Parietal lobe (tissue), 1 donor: ENCODE measurements around the gene PCDHGA5. TPM values are rescaled to one million over a fixed set of nuclear protein-coding genes. Genes with fewer than 3 reads are reported as not detected.

Experiments
- total RNA-seq: library from RNA; depleted of rRNA; stranded (reverse); fragments of >200 nt; gene quantifications from one replicate; pipeline ENCODE4 v1.2.3, GENCODE V29; 2014

PCDHGA5 gene
- total RNA-seq, 1 donor from 2014 or later, result 17.8 TPM

GRCh38 chr5:141397756-141398551, 34.0 kb downstream of the PCDHGA5 start, which contains the start of gene PCDHGB5:
PCDHGB5 (plus strand) TSS chr5:141397947; CDS start chr5:141398128, 181 bp downstream.

GRCh38 chr5:141402553-141403243, 38.7 kb downstream of the PCDHGA5 start, which contains the start of gene PCDHGA9:
PCDHGA9 (plus strand) TSS chr5:141402778; CDS start chr5:141402953, 175 bp downstream.

GRCh38 chr5:141407790-141408505, 44.0 kb downstream of the PCDHGA5 start, which contains the start of gene PCDHGB6:
PCDHGB6 (plus strand) TSS chr5:141408021; CDS start chr5:141408203, 182 bp downstream.

GRCh38 chr5:141412854-141413539, 49.0 kb downstream of the PCDHGA5 start, which contains the start of gene PCDHGA10:
PCDHGA10 (plus strand) TSS chr5:141412987; CDS start chr5:141413176, 189 bp downstream.

Other genes starting within 250 kb of the PCDHGA5 start
- 11.0 TPM for gene PCDHB4, start 242.3 kb upstream of the PCDHGA5 start, total RNA-seq
- 16.3 TPM for gene PCDHB5, start 229.0 kb upstream of the PCDHGA5 start, total RNA-seq
- 5.6 TPM for gene PCDHB6, start 214.1 kb upstream of the PCDHGA5 start, total RNA-seq
- 17.8 TPM for gene PCDHB7, start 191.5 kb upstream of the PCDHGA5 start, total RNA-seq
- 15.0 TPM for gene PCDHB8, start 186.4 kb upstream of the PCDHGA5 start, total RNA-seq
- gene PCDHB16, start 181.8 kb upstream of the PCDHGA5 start, total RNA-seq, result 10.6 TPM
- gene PCDHB9, start 177.0 kb upstream of the PCDHGA5 start, total RNA-seq, result 11.9 TPM
- 26.3 TPM for gene PCDHB10, start 171.8 kb upstream of the PCDHGA5 start, total RNA-seq
- gene PCDHB11, start 164.5 kb upstream of the PCDHGA5 start, total RNA-seq, result 24.1 TPM
- 36.9 TPM for gene PCDHB12, start 155.4 kb upstream of the PCDHGA5 start, total RNA-seq
- gene PCDHB13, start 150.2 kb upstream of the PCDHGA5 start, total RNA-seq, result 29.7 TPM
- 28.2 TPM for gene PCDHB14, start 140.8 kb upstream of the PCDHGA5 start, total RNA-seq
- 32.9 TPM for gene PCDHB15, start 118.8 kb upstream of the PCDHGA5 start, total RNA-seq
- 0.63 TPM for gene SLC25A2, start 60.1 kb upstream of the PCDHGA5 start, total RNA-seq
- gene TAF7, start 43.4 kb upstream of the PCDHGA5 start, total RNA-seq, result 77.3 TPM
- gene PCDHGA1, start 33.6 kb upstream of the PCDHGA5 start, total RNA-seq, result 9.1 TPM
- gene PCDHGA2, start 25.4 kb upstream of the PCDHGA5 start, total RNA-seq, result 11.9 TPM
- gene PCDHGA3, start 20.3 kb upstream of the PCDHGA5 start, total RNA-seq, result 11.0 TPM
- 20.3 TPM for gene PCDHGB1, start 14.1 kb upstream of the PCDHGA5 start, total RNA-seq
- gene PCDHGA4, start 9.1 kb upstream of the PCDHGA5 start, total RNA-seq, result 21.6 TPM
- 21.9 TPM for gene PCDHGB2, start 4.2 kb upstream of the PCDHGA5 start, total RNA-seq
- 31.0 TPM for gene PCDHGB3, start 6.1 kb downstream of the PCDHGA5 start, total RNA-seq
- 29.1 TPM for gene PCDHGA6, start 9.7 kb downstream of the PCDHGA5 start, total RNA-seq
- gene PCDHGA7, start 18.6 kb downstream of the PCDHGA5 start, total RNA-seq, result 23.8 TPM
- 35.4 TPM for gene PCDHGB4, start 23.5 kb downstream of the PCDHGA5 start, total RNA-seq
- 30.0 TPM for gene PCDHGA8, start 28.5 kb downstream of the PCDHGA5 start, total RNA-seq
- 41.6 TPM for gene PCDHGB5, start 33.8 kb downstream of the PCDHGA5 start, total RNA-seq
- gene PCDHGA9, start 38.6 kb downstream of the PCDHGA5 start, total RNA-seq, result 38.2 TPM
- gene PCDHGB6, start 43.9 kb downstream of the PCDHGA5 start, total RNA-seq, result 35.4 TPM
- gene PCDHGA10, start 48.8 kb downstream of the PCDHGA5 start, total RNA-seq, result 36.3 TPM
- gene PCDHGB7, start 53.5 kb downstream of the PCDHGA5 start, total RNA-seq, result 43.5 TPM
- gene PCDHGA11, start 56.9 kb downstream of the PCDHGA5 start, total RNA-seq, result 40.4 TPM
- 26.9 TPM for gene PCDHGA12, start 66.3 kb downstream of the PCDHGA5 start, total RNA-seq
- 62.3 TPM for gene PCDHGC3, start 111.8 kb downstream of the PCDHGA5 start, total RNA-seq
- gene PCDHGC4, start 120.9 kb downstream of the PCDHGA5 start, total RNA-seq, result 91.7 TPM
- gene PCDHGC5, start 124.9 kb downstream of the PCDHGA5 start, total RNA-seq, result 20.0 TPM